ENCODE data around the gene CLDN6.

Gene CLDN6

GRCh38 chr16:3026609-3027488 lies 8.9 kb upstream of the CLDN6 start:
- no peak for DNase-seq

GRCh38 chr16:3026003-3026378 lies 8.0 kb upstream of the CLDN6 start:
- DNase-seq = no peak

GRCh38 chr16:3025032-3026002 lies 7.3 kb upstream of the CLDN6 start:
- DNase-seq = no peak

- peak; percentile 97 for DNase-seq
Measured at GRCh38 chr16:3023669-3024478, 5.9 kb upstream of the CLDN6 start, which contains the start of the genes HCFC1R1 and THOC6. TSS of gene HCFC1R1 (minus strand) at chr16:3023942. CDS start at chr16:3023941, 1 bp downstream. TSS of gene THOC6 (plus strand) at chr16:3024035. CDS start at chr16:3024327, 292 bp downstream.

GRCh38 chr16:3023415-3023668 lies 5.4 kb upstream of the CLDN6 start:
- no peak for DNase-seq

GRCh38 chr16:3022684-3023414 lies 4.9 kb upstream of the CLDN6 start:
- no peak for DNase-seq

GRCh38 chr16:3022208-3022683 lies 4.3 kb upstream of the CLDN6 start:
- DNase-seq = peak; percentile 83 to 91

GRCh38 chr16:3021449-3022207 lies 3.6 kb upstream of the CLDN6 start:
- peak; percentile 62 to 68 for DNase-seq

- no peak for DNase-seq
Measured at GRCh38 chr16:3020604-3021448, 2.8 kb upstream of the CLDN6 start.

- peak; percentile 72 to 85 for DNase-seq
Measured at GRCh38 chr16:3020247-3020603, 2.2 kb upstream of the CLDN6 start, which contains the start of gene TNFRSF12A. TSS of gene TNFRSF12A (plus strand) at chr16:3020368. CDS start at chr16:3020398, 30 bp downstream.

GRCh38 chr16:3019594-3020246 lies 1.7 kb upstream of the CLDN6 start:
- no peak for DNase-seq

- no peak for DNase-seq
Measured at GRCh38 chr16:3017344-3017743, 639 bp downstream of the CLDN6 start.

- DNase-seq = no peak
Measured at GRCh38 chr16:3015865-3016521, 2.0 kb downstream of the CLDN6 start.

GRCh38 chr16:3014971-3015370 lies 3.0 kb downstream of the CLDN6 start:
- DNase-seq = no peak

GRCh38 chr16:3013998-3014690 lies 3.8 kb downstream of the CLDN6 start:
- DNase-seq = no peak

- no peak for DNase-seq
Measured at GRCh38 chr16:3013491-3013951, 4.5 kb downstream of the CLDN6 start.

- DNase-seq = no peak
Measured at GRCh38 chr16:3012828-3013420, 5.1 kb downstream of the CLDN6 start, which contains the start of gene CLDN9. TSS of gene CLDN9 (plus strand) at chr16:3012923. CDS start at chr16:3013363, 440 bp downstream.

GRCh38 chr16:3012246-3012645 lies 5.7 kb downstream of the CLDN6 start:
- DNase-seq = no peak

Measured in inflammatory macrophage treated with lipopolysaccharide for 1 hour (primary cell).